ENCODE data around the gene GATA2. TPM values are rescaled to one million over a fixed set of nuclear protein-coding genes. Genes with fewer than 3 reads are reported as not detected.

Gene GATA2
- total RNA-seq, 1 donor from 2014 or later = 1.4 TPM

DNA sequence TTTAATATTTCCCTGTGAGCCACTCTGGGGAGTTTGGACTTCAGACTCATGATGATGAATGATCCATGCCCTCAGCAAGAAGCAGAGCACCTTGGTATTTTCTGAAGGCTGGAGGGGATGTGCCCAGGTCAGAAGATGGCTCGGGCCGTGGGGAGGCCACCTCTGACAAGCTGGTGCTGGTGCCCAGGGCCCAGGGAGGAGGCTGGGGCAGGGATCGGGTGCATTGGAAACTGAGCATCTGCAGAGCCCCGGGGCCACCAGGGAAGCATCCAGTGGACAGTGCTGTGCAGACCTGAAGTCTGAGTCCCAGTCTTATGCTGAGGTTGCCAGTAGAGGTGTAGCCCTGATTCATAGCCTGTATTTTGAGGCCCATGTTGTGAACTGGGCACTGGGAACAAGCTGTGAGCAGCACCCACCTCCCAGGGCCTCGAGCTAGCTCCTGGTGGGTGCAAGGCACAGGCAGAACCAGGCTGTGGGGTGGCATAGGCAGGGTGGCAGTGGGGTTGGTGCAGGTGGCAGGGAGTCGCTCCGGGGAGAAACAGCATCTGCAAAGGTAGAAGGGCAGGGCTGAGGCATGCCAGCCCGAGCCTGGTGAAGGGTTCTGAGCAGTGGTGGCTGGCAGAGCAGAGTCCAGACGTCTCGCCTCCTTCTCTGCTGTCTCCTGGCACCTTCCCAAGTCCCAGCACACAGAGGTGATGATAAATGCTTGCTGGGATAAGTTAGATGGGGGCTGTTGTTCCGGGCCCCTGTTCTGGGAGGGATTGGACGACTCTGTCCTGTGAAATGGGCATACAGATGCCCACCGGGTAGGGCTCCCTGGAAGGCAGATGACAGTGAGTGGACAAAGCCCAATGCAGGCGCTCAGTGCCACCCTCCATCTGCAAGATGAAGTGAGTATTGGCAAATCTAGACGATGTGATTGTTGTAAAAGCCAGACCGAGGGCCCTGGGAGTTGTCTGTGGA, 36.9 kb downstream of the GATA2 start:
- no peak overlapping the region for H3K4me3 ChIP-seq (ENCODE audit: low read depth, low read length)
- no peak for DNase-seq (ENCODE audit: low read depth)
- TF ChIP-seq, protein P1, sequence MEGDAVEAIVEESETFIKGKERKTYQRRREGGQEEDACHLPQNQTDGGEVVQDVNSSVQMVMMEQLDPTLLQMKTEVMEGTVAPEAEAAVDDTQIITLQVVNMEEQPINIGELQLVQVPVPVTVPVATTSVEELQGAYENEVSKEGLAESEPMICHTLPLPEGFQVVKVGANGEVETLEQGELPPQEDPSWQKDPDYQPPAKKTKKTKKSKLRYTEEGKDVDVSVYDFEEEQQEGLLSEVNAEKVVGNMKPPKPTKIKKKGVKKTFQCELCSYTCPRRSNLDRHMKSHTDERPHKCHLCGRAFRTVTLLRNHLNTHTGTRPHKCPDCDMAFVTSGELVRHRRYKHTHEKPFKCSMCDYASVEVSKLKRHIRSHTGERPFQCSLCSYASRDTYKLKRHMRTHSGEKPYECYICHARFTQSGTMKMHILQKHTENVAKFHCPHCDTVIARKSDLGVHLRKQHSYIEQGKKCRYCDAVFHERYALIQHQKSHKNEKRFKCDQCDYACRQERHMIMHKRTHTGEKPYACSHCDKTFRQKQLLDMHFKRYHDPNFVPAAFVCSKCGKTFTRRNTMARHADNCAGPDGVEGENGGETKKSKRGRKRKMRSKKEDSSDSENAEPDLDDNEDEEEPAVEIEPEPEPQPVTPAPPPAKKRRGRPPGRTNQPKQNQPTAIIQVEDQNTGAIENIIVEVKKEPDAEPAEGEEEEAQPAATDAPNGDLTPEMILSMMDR (conservative IDR thresholded peaks at IDR 0.05; ENCODE audit: low read depth, low read length) = no peak

DNA sequence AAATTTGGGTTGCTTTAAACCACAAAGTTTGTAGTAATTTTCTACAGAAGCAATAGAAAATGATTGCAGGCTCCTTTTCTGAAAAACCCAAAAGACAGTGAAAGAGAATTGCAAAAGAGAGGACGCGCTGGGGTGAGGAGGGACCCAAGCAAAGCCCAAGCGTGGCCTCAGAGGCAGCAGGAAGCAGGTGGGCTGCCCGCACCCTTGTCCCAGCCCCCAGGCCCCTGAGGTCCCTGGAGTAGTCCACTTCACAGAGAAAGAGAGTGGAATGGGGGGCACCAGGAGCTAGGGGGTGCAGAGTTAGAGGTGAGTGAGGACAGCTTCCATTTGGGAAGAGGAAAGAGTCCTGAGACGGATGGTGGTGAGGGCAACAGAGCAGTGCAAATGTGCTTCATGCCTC, 37.9 kb downstream of the GATA2 start:
- DNase-seq (ENCODE audit: low read depth) = no peak
- H3K4me3 ChIP-seq (ENCODE audit: low read depth, low read length) = no peak overlapping the region
- TF ChIP-seq, protein P1 (conservative IDR thresholded peaks at IDR 0.05; ENCODE audit: low read depth, low read length) = no peak

DNA sequence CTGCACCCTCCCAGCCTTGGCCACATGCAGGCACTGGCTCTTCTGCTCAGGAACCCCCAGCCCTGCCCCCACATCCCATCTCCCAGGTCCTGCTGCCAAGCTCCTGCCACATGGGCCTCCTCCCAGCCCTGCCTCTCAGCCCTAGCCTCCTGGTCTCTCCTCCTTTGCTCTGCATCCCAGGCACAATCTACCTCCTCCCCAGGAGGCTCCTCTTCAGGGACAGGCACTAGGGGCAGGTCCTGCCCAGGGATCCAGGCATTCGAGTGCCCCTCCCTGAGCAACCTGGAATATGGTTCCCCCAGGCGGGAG, 38.7 kb downstream of the GATA2 start:
- H3K4me3 ChIP-seq (ENCODE audit: low read depth, low read length) = no peak overlapping the region
- no peak for DNase-seq (ENCODE audit: low read depth)
- TF ChIP-seq, protein P1 (conservative IDR thresholded peaks at IDR 0.05; ENCODE audit: low read depth, low read length) = no peak

DNA sequence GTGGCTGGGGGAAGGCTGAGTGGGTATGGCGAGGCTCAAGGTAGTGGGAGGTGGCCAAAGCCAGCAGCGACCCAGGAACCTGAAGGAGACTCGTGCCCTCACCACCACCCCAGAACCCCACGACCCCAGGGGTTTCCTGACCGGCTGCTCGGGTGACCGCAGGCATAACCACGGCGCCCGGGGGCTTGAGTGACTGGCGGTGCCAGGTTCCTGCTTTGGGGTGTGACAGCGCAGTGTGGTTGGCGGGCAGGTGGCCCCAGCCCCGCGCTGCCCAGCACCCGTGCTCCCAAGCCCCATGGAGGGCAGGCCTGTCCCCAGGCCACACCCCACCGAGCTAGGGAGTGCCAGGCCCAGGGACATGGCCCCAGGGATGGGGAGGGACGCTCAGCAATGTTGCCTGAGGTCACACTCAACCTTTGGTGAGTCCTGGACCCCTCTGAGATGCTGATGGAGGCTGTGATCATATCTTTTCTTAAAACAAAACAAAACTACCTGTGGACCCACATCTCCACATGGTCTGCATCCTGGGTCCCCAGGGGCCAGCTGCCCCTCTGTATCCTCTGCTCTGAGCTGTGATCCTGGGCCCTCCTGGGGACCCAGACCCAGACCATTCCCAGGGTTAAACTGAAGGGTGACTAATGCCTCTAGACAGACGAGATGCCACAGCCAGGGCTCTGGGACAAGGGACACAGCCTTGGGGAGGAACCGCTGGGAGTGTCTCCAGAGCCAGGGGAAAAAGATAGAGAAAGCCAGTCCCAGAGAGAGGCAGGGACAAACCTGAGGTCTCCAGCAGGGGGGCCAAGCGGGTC, 39.3 kb downstream of the GATA2 start:
- no peak for DNase-seq (ENCODE audit: low read depth)
- no peak overlapping the region for H3K4me3 ChIP-seq (ENCODE audit: low read depth, low read length)
- TF ChIP-seq, protein P1 (conservative IDR thresholded peaks at IDR 0.05; ENCODE audit: low read depth, low read length) = no peak

DNA sequence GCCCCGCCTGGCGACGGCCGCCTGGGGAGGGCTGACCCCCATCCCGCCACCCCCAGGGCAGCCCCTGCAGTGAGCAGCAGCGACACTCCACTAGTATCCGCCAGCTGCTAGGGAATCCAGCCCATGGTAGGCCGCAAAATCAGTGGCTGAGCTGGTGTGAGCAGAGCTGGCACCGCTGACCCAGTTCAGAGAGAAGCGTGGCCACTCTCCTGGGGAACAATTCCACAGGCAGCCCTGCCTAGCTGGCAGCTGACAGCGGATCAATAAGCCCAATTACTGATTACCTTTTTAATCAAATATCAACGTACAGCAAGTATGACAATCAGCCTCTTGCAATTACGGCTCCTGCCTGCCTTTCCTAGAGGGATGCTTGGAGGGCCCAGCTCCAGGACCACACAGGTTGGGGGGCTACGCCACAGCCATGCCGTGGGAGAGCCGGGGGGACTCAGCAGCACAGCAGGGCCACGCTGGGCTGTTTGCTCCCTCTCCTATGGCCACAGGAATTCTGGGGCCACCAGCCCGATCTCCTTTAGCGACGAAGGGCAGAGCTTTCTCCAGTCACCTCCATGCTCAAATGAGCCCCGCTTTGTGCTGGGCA, 40.2 kb downstream of the GATA2 start:
- H3K4me3 ChIP-seq (ENCODE audit: low read depth, low read length) = no peak overlapping the region
- TF ChIP-seq, protein P1 (conservative IDR thresholded peaks at IDR 0.05; ENCODE audit: low read depth, low read length) = no peak
- no peak for DNase-seq (ENCODE audit: low read depth)

DNA sequence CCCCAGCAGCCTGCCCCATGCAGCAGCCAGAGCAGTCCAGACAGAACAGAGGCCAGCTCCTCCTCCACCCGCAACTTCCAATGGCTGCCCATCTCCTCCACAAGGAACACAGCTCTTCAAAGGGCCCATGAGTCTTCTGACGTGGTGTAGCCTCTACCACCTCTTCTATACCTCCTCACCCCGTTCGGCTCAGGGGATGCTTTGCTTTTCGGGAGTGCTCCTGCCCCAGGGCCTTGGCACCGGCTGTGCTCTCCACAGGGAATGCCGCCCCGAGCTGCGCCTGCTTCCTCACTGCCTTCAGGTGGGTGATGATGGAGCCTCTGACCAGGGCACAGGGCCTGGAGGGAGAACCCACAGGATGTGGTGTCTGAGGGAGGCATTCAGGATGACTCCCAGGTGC, 40.9 kb downstream of the GATA2 start:
- H3K4me3 ChIP-seq (ENCODE audit: low read depth, low read length) = no peak overlapping the region
- TF ChIP-seq, protein P1 (conservative IDR thresholded peaks at IDR 0.05; ENCODE audit: low read depth, low read length) = no peak
- DNase-seq (ENCODE audit: low read depth) = no peak

Data from epithelial cell of proximal tubule (primary cell).